ENCODE data around the gene OTUB2.

The OTUB2 gene

DNA sequence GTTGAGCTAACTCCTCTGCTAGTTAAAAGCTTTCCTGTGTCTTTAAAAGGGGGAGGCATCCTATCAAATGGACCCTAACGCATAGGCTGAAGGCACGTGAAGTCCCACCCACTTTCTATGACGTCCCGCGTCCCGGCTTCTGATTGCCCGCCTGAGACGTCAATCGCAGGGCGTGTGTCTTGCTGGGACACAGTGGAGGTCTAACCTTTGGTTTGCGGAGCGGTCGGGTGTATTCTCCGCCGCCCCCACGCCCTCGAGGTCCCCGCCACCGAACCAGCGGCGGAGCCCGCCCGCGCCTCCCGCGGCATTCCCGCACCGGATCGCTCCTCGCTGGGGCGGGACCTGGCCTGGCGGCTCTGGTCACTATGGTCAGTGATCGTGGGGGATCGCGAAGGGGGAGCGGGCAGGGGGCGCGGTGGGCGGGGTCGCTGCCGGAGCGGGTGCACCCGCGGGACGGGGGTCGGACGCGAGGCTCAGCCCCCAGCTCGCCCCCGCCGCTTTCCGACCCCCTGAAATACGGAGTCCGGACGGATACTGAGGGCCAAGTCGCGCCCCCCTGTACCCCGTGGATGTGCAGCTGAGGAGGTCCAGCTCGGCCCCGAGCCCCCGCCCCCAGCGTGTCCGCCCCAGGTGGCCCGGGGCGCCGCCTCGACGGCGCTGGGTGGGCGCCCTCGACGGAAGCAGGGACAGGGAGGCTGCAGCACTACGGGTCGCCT, at the start of gene OTUB2:
Gene OTUB2, plus strand, starts transcription at position 168 of the 716 bp plus-strand sequence. Its CDS starts 198 bp downstream, at position 366.
- peak; percentile 97 for DNase-seq

DNA sequence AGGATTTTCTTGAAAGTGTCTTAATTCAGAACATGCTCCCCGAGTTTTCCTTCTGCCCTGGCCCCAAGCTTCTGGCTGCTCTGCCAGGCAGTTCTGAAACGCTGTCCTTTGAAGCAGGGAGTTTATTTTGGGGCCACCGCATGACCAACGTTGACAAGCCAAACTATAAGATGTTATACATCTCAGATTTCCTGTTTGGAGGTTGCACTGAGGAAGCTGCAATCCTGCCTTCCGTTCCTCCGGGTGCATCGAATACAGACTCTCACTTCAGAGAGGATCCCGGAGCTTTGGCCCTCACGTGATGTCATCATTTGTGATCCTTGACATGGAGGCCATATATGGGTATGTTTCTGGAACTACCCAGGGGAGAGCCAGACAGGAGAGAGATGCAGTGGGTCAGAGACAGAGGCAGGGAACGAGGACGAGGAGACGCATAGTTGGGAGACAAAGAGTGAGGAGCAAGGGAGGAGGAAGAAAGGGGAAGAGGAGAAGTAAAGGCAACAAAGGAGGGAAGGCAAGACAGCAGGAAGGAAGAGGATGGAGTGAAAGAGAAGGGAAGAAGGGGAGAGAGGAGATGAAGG, 49.6 kb upstream of the OTUB2 start, which contains the start of gene ASB2:
Gene ASB2, minus strand, starts transcription at position 94 of the 581 bp plus-strand sequence. CDS start 12,031 bp downstream, outside the sequence.
- DNase-seq, result no peak

DNA sequence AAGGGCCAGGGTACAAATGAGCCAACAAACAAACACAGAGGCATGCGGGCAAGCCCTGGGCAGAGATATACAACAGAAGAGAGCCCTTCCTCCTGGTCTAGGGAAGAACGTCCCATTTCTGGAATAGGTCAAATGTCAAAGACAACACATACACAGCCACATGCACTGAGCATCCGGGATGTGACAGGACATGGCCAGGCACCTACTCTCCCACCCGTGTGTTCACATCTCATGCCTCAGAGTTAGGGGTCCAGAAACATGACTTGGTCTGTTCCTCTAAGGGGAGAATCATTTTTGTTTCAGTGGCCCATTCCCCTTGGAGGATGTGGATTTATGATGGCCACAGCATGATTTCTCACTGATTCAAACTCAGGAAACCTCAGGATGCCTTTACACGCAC, 49.0 kb upstream of the OTUB2 start:
- DNase-seq, result no peak

DNA sequence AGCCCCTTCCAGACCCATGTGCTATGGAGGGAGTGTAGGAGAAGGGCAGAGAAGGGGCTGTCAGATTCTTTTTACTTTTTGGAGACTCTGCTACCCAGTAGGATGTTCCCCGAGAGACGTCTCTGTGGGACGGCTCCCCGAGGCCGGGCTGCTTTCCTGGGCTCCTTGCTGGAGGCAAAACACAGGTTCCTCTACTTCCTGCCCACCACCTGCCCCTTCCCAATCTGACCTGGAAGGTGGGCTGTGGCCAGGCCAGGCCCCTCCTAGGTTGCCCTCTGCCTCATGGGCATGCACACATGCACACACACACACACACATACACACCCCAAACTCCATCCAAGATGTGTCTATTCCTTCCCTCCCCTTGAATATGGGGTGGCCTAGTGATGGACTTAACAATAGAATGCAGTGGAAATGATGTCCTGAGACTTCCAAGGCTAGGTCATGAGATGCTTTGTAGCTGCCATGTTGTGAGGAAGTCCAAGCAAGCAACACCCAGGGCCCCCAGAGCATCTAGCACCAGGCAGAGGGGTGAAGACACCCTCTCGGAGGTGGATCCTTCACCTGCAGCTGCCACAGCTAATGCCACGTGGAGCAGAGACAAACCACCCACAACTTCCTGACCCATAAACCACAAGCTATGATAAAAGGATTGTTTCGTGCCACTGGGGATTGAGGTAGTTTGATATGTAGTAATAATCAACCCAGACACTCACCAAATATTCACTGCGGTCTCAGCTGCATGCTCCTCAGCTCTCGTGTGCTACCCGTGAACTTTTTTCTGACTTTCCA, 48.2 kb upstream of the OTUB2 start:
- peak; percentile 28 for DNase-seq

DNA sequence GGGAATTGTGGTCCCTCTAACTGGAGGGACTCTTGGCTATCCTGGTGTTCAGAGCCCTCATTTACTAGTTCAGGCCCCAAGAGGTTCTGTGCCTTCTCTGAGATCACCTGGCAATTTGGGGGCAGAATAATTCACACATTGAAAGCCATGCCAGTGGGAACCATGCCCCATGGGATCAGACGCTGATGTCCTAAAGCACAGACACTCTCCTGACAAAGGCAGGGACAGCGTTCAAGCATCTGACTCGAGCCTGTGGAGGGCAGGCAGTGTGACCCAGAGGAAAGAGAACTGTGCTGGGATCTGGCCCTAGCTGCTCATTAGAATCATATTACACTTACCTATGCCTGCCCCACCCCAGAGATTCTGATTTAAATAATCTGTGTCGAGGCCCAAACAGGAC, 47.4 kb upstream of the OTUB2 start:
- DNase-seq, result no peak

DNA sequence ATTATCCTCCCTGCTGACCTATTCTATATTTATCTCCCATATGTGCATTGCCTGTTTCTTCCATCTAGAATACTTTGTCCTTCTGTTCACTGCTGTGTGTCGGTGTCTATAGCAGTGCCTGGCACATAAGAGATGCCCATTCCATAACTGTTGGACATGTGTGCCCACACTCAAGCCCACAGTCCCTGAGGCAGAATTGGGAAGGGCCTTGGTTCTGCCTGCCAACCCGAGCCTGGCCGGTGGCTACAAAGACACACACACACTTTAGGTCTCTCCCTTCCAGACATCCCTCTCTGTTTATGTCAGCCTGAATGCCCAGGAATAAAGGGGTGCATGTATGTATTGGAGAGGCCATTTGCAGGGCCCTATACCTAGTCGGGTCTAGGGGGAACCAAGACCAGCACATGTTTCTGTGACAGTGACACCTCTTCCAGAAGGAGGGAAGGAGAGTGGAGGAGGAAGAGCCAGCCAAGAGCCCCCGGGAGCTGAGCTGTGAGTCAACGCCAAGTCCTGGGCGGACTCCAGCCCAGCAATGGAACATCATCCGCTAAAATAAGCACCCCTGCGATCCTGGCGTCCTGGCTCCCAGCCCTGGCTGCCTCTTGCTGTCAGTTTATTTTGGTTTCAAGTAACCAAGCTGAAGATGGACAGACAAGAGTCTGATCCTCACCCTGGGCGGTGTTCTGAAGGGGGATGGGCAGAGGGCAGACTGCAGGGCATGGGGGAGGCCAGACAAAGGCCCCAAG, 45.5 kb upstream of the OTUB2 start:
- DNase-seq, result no peak

DNA sequence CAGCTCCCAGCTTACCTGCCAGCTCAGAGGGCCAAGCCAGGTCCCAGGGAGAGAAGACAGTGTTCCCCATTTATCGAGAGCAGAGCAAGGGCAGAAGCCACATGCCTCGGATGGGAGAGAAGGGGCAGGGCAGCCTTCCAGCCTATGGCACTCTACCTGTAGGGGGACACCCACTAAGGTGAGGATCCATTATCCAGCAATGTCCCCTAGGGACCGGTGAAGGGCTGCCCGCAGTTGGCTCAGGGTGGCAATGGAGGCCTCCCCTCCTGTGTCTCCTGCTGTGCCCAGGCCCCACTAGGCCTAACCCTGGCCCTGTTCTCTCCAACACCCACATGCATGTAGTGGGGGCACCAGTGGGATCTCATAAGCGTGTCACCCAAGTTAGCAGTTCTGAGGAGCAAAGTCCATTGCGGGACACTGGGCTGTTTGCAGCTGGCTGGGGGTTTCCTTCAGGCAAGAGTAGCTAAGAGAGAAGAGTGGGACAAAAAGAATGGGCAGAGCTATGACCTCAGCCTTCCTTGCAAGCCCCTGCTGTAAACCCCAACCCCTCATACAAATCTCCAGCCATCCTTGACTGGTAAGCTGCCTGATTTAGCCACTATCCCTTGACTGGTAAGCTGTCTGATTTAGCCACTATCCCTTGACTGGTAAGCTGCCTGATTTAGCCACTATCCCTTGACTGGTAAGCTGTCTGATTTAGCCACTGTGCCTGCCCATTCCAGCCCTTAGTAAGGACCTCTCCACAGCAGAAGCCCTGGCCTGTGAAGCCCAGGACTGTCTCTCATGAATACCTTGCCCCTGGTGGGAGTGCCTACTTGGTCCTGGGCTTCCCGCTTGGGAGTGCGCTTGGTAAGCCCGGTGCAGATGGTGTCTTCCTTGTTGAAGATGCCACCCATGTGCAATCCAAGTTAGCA, 44.6 kb upstream of the OTUB2 start:
- DNase-seq, result no peak

DNA sequence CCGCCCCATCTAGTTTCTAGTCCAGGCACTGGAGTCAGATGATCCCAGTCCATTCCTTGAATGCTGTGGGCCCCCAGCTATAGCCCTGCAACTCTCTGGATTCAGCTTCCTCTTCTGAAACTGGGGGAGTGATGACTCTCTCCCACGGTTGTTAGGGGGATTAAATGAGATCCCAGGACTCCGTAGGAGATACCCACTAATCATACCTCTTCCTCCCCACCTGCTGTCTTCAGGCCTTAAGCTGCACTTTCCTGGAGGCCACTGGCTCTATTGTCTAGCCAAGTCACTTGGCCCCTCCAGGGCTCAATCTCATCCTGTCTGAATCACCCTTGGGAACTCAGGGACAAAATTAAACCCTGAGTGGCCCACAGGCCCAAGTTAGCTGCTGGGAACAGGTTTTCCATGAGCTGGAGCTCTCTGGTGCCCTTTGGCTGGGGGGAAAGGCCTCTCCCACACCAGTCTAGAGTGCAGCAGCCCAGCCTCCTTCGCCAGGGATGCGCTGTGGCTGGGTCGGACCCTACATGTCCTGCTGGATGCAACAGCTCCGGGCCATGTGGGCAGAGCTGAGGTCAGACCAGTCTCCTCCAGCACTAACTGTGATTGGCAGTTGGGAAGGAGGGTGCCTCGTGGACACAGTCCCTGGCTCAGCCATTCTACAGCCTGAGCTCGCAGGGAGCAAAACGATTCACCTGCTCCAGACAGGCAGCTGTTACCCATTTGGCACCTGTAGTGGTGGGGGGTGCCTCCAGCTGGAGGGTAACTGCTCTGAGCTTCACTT, 43.7 kb upstream of the OTUB2 start:
- DNase-seq, result no peak

DNA sequence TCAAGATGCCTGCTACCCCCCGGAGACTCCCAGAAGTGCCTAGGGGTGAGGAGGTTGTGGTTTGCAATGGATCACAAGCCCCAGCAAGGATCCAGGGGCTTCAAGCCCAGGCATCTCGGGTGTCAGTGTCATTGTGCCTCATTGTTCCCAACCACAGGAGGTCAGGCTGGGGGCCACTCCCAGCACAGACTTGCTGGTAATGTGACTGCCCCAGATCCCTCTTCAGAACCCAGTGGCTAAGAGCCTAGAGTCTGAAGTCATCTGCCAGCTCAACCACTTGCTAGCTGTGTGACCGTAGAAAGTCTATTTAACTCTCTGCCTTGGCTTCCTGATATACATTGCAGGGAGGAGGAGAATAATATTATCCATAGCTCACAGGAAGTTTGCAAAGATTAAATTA, 42.1 kb upstream of the OTUB2 start:
- no peak for DNase-seq

DNA sequence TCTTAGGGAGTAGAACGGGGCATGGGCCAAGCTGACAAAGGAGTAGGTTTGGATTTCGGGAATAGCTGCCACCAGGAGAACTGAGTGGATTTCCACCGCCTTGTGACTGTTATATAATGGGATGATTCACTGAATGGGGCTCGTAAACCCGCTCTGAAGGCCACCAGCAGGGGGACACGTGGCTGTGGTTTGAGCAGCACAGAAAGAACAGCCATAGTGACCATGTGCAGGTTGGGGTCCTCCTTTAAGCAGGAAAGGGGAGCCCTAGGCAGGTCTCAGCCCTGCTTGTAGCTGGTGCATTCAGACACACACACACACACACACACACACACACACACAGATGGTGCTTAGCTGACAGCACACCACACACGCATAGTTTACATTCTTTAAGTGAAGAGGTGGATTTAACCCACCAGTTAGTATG, 41.1 kb upstream of the OTUB2 start:
- peak; percentile 42 for DNase-seq

DNA sequence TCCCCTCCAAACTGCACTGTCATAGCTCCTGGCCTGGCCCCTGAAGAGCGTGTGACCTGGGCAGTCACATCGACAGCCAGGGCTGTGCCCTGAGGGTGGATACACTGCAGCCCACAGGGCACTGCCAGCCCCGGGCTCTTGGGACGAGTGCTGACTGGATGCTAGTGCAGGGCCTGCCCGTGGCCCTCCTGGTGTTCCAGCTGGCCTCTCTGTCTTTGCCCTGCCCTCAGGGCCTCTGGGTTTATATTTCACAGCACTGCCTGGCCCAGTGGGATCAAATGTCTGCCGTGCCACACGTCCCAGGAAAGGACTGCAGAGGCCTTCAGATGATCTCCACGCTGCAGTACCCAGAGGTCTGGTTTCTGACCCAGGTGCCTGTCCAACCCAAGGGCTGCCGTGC, 39.2 kb upstream of the OTUB2 start:
- DNase-seq, result no peak

DNA sequence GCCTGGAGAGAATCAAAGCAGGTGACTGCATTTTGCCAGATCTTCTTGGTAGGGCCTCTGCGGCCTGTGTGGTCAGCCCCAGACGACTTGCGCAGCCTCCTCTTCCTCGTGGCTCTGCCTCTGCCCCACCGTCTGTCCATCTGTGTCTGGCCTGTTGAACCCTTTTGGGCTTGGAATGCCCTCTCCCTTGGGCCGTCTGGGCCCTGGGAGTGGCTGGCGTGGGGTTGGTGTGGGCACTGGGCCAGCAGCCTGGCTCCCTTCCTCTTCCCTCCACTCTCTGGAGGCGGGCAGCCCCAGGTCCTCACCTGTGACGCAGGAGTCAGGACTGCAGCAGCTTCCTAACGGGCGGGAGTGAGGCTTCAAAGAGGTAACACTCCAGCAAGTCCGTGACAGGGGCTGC, 38.8 kb upstream of the OTUB2 start:
- no peak for DNase-seq

DNA sequence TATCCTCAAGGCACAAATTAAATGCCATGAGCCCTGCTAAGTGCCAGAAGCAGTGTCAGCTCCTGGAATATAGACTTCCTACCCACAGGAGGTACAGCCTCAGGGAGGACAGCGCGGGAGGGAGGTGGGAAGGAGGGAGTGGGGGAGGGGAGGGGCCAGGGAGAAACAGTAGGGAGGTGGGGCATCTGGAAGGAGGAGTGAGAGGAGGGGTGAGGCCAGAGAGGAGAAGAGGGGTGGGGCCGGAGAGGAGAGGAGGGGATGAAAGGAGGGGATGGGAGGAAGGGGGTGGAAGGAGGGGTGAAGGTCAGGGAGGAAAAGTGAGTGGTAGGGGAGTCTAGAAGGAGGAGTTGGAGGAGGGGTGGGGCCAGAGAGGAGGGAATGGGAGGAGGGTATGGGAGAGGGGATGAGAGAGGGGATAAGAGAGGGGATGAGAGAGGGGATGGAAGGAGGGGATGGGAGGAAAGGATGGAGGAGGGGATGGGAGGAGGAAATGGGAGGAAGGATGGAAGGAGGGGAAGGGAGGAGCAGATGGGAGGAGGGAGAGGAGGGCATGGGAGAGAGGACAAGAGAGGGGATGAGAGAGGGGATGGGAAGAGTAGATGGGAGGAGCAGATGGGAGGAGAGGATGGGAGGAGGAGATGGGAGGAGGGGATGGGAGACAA, 38.2 kb upstream of the OTUB2 start:
- no peak for DNase-seq

DNA sequence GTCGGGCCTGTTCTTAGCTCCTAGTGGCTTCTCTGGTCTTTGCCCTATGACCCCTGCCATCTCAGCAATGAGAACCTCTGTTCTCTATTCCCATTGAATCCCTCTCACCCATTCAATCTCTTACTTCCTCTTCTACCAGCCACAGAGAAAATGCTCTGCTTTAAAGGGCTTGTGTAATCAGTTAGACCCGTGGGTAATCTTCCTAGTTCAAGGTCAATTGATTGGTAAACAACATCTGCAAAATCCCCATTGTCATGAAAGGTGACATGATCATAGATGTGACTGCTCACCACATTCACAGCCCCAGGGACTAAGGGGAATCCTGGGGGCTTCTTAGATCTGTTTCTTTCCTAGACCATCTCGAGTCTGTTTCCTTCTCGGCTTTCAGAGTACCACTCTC, 36.2 kb upstream of the OTUB2 start:
- no peak for DNase-seq

DNA sequence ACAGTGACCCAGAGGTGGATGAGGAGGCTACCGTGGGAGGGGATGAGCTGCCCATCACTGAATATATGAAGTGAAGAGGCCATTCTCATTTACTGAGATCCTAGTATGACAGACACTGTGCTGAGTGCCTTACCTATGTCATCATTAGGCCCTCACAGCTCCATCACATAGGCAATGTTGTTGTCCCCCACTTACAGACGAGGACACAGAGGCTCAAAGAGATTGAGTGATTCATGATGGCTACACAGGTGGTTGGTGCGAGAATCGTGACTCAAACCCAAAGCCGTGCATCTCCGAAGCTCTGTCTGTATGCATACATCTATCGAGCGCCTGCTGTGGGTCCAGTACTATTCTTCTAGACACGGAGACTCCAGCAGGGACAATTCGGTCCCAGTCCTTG, 34.9 kb upstream of the OTUB2 start:
- DNase-seq, result no peak

DNA sequence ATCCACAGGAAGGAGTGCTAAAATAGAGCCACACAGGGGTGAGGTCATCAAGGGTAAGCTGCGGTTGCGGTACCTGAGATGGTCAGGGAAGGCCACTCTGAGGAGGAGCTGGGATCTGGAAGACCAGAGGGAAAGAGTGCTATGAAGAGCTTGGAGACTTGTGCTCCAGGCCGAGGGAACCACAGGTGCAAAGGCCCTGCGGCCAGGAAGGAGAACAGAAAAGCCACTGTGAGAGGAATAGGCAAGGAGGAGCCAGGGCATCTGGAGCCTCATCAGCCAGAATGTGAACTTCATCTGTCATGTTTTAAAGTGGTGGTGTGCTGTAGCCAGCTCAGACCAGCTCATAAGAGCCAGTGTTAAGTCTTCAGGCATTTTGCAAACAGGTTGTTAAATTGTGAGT, 34.5 kb upstream of the OTUB2 start:
- DNase-seq, result no peak

DNA sequence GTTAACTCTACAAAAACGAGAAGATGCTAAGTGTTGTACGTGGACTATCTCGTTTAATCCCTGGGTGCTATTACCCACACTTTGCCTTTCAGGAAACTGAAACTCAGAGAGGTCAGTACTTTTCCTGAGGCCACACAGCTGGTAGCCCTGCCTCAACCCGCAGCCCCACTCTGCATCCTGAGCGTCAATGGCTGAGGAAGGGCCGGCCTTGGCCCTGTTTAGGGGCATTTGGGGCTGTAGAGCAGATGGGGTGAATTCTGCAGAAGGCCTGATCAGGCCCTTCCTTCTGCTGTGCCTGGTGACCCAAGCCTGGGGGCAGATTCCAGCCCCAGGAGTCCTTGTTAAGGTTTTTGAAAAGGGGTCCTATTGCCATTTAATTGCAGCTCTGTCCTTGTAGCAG, 32.8 kb upstream of the OTUB2 start:
- DNase-seq, result no peak

DNA sequence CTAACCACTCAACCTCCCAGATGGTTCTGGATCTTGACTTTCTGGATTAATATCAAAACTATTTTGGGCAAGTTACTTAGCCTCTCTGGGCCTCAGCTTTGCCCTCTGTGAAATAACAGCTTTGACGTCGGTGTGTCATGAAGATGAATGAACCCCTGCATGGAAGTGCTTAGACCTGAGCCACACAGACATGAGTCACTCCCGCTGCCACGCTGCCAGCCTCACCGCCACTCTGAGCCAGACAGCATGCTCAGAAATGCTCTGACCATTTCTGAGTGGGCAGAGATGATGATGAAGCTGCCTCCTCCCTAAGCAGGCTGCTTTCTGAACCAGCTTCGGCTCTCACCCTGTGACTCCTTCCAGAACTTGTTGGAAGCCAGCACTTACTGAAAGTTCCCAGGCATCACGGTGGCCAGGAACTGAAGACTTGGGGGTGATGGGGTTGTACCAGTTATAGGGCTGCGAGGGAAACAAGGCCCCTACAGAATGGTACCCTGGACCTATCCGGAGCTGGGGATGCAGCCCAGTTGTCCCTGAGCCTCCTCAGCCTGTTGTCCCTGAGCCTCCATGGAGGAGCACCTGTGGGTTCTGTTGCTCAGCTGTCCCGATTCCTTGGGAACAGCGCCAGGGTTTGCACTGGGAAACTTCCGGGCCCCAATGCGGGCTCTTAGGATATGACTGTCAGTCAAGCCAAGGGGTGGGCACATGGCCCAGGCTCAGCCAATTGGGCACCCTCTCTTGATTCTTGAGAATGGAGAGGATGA, 31.0 kb upstream of the OTUB2 start:
- peak; percentile 60 for DNase-seq

DNA sequence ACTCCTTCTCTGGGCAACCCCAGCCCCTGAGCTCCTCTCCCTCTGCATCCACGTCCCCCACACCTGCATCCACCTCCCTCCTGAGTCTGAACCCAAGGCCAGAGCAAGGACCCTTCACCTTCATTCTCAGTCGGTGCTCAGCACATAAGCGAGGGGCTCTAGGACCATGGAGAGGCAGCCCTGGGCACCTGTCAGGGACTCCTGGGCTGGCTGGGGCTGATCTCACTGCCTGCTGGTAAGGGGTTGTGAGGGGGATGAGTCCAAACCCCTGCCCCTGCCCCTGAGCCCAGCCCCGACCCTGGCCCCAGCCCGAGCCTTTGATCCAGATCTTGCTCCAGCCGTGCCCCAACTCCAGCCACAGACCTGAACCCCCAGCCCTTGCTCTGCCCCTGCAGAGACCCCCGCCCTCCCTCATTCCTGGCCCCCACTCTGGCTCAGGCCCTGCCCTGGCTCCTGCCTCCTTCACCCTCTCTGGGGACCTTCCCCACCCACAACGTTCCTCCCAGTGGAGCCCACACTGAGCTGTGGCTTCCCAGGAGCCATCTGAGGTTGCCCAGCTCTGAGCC, 29.9 kb upstream of the OTUB2 start:
- no peak for DNase-seq

DNA sequence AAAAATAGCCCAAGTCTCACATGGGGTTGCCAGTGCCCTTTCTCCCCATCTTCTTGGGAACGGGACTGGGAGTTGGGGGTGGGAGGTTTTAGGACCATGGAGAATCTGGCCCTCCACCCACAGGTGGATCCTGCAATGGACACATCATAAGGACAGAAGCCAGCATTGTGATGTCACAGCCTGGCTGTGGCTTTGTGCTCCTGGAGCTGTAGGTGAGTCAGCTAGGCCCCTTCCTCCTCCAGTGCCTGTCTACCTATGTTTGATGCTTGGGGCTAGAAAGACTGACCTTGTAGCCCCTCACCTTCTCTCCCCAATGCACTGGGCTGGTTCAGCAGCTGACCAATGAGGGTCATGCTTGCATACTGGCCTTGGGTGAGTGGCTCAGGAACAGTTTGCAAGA, 29.1 kb upstream of the OTUB2 start, which contains the start of gene CCDC197:
Gene CCDC197, plus strand, starts transcription at position 220 of the 400 bp plus-strand sequence. CDS start 831 bp downstream, outside the sequence.
- no peak for DNase-seq
